Transverse colon (tissue), 4 donors: ENCODE results near the gene CORO2A. TPM values are rescaled to one million over a fixed set of nuclear protein-coding genes. Genes with fewer than 3 reads are reported as not detected.

Experiments
- DNase-seq: peaks from one replicate; pipeline ENCODE4 v3.0.0-alpha.2; 2019
- H3K27ac ChIP-seq, 4 donors: fragments of 200-600 bp; sonication (generic); 2 replicates each; pipeline ENCODE4 v1.5.1; 2016 to 2018; ENCODE audit warnings: inconsistent platforms in 4 of 4
- H3K27me3 ChIP-seq: fragments of 200-600 bp; sonication (generic); 2 replicates; pipeline ENCODE4 v1.5.1; 2017; ENCODE audit warnings: inconsistent platforms
- H3K36me3 ChIP-seq, 4 donors: fragments of 200-600 bp; sonication (generic); 2 replicates each; pipeline ENCODE4 v1.5.1; 2017 to 2019; ENCODE audit warnings: inconsistent platforms in 4 of 4
- H3K4me1 ChIP-seq, 4 donors: fragments of 200-600 bp; sonication (generic); 2 replicates each; pipeline ENCODE4 v1.5.1; 2017 to 2020; ENCODE audit warnings: inconsistent platforms in 4 of 4
- H3K4me3 ChIP-seq, 4 donors: fragments of 200-600 bp; sonication (generic); 1 replicate in 1 of 4; 2 replicates in 3 of 4; pipeline versions ENCODE4 v1.5.1 to v1.6.1; 2017 to 2019; ENCODE audit warnings: inconsistent platforms in 4 of 4
- H3K9me3 ChIP-seq, 2 donors: fragments of 200-600 bp; sonication (generic); 2 replicates each; pipeline ENCODE4 v1.5.1; 2017 to 2019; ENCODE audit warnings: inconsistent platforms in 2 of 2
- EP300 ChIP-seq: sonication (generic); formaldehyde crosslinking; IDR thresholded peaks from one replicate; pipeline ENCODE4 v1.6.1; 2017; ENCODE audit warnings: antibody characterized with exemption, low read depth
- POLR2A ChIP-seq: fragments of 450-650 bp; IDR thresholded peaks from one replicate; pipeline ENCODE4 v1.6.1; 2016; ENCODE audit warnings: antibody characterized with exemption, mild to moderate bottlenecking, moderate library complexity
- POLR2AphosphoS5 ChIP-seq, 3 donors: sonication (generic); formaldehyde crosslinking; IDR thresholded peaks; one replicate each; pipeline ENCODE4 v1.6.1; 2016; ENCODE audit warnings: antibody characterized with exemption in 3 of 3
- WGBS, 2 donors: methylation state at CpG; one replicate each; pipeline ENCODE4 v1.1.5; 2018; ENCODE audit warnings: low coverage in 1 of 2; 5-methylcytosine and 5-hydroxymethylcytosine counted together
- in situ Hi-C, 4 donors: fragments of 200-750 bp; cut with MboI; loops; one replicate each; pipeline versions ENCODE4 v1.15.0 to v1.15.1; 2017; ENCODE audit warnings: low sequenced_read_pairs in 3 of 4, low pct_ligation_motif_present in 1 of 4, low pct_unique_long_range_greater_than_20kb in 1 of 4
- intact Hi-C: fragments of 100-400 bp; cut with DNase I; formaldehyde crosslinking; loops from one replicate; pipeline ENCODE4 v1.15.1; 2023; ENCODE audit warnings: low total_unique reads
- total RNA-seq, 4 donors: library from RNA; depleted of rRNA; stranded (reverse); fragments of >200 nt; gene quantifications; one replicate each; pipeline ENCODE4 v1.1.0, GENCODE V29; 2016
- TF ChIP-seq, protein P1 (sequence below), 5 experiments: fragments of 200-600 bp in 3 of 5; fragments of 450-650 bp in 2 of 5; sonication (generic) in 3 of 5; IDR thresholded peaks; 1 replicate in 2 of 5; 2 replicates in 3 of 5; pipeline ENCODE4 v1.5.1; 2016 to 2017; ENCODE audit warnings: antibody characterized with exemption in 5 of 5, inconsistent platforms in 3 of 5, mild to moderate bottlenecking in 2 of 5, moderate library complexity in 1 of 5

Gene CORO2A
- total RNA-seq, 4 donors from 2014 or later, result 10.0 to 59.1 (median 47.1) TPM

DNA sequence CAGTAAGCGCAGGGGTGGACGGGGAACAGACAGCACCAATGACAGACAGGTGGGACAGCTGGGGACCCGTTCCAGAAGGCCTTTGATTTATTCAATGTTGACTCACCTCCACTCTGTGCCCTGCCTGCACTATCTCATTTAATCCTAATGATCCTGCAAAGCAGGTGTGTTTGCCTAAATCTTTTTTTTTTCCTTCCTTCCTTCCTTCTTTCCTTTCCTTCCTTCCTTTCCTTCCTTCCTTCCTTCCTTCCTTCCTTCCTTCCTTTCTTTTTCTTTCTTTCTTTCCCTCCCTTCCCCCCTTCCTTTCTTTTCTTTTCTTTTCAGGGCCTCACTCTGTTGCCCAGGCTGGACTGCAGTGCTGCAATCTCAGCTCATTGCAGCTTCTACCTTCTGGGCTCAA lies 17.1 kb upstream of the CORO2A start:
- TF ChIP-seq POLR2A (no peak), POLR2AphosphoS5 (IDR thresholded peaks at IDR 0.05) (no peak), EP300 (no peak)
- TF ChIP-seq, protein P1, sequence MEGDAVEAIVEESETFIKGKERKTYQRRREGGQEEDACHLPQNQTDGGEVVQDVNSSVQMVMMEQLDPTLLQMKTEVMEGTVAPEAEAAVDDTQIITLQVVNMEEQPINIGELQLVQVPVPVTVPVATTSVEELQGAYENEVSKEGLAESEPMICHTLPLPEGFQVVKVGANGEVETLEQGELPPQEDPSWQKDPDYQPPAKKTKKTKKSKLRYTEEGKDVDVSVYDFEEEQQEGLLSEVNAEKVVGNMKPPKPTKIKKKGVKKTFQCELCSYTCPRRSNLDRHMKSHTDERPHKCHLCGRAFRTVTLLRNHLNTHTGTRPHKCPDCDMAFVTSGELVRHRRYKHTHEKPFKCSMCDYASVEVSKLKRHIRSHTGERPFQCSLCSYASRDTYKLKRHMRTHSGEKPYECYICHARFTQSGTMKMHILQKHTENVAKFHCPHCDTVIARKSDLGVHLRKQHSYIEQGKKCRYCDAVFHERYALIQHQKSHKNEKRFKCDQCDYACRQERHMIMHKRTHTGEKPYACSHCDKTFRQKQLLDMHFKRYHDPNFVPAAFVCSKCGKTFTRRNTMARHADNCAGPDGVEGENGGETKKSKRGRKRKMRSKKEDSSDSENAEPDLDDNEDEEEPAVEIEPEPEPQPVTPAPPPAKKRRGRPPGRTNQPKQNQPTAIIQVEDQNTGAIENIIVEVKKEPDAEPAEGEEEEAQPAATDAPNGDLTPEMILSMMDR (IDR thresholded peaks at IDR 0.05), result no peak
- H3K9me3 ChIP-seq, result no peaks in the 10 kb centered on the region
- H3K27me3 ChIP-seq, result no peaks in the 10 kb centered on the region
- no peaks in the 10 kb centered on the region for H3K36me3 ChIP-seq
- H3K27ac ChIP-seq, result no peak overlapping the region
- intact Hi-C loops (loop anchor here (5.0 kb wide), 1 partner anchor 53 kb away; no protein-coding TSS in a partner anchor), in situ Hi-C loops (loop anchor here (5.0 to 10.0 kb wide), 4 partner anchors 45 to 135 kb away; partner anchors contain the start of gene TBC1D2 (in 1 of the 4))
- no peak for DNase-seq
- H3K4me3 ChIP-seq, result no peak overlapping the region
- 79% methylated on average over 3 of the region's 3 CpGs; no CpG with 5 or more reads in 1 of the 2 donors for WGBS, 2 donors
- peaks cover 0 to 14% (median 4%) of the 10 kb centered on the region in 4 donors for H3K4me1 ChIP-seq

DNA sequence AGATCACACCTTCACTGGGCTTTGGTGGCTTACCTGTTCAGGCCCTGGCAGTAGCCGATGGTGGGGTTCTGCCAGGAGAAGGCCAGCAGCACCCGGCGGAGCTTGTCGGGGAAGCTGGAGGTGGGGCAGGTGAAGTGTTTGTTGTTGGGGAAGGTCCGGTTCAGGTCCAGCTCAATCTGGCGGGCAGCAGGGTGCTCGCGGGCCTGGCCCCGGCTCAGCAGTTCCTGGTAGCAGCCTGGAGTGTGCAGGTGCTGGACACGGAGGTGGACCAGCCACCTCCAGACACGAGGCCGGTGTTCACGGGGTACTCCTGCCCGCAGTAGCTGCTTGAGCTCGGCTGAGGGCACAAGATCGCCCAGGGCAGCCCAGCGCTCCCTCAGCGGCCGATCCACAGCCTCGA lies 16.2 kb upstream of the CORO2A start:
- intact Hi-C loops (loop anchor here (5.0 kb wide), 1 partner anchor 54 kb away; no protein-coding TSS in a partner anchor), in situ Hi-C loops (loop anchor here (5.0 to 10.0 kb wide), 4 partner anchors 46 to 134 kb away; partner anchors contain the start of gene TBC1D2 (in 1 of the 4))
- Histone ChIP-seq H3K9me3 (no peaks in the 10 kb centered on the region), H3K27ac (no peak overlapping the region), H3K4me1 (peaks cover 0 to 14% (median 4%) of the 10 kb centered on the region in 4 donors), H3K4me3 (no peak overlapping the region), H3K36me3 (no peaks in the 10 kb centered on the region), H3K27me3 (no peaks in the 10 kb centered on the region)
- DNase-seq, result no peak
- TF ChIP-seq, protein P1 (IDR thresholded peaks at IDR 0.05), result no peak
- no peak for TF ChIP-seq EP300
- no peak for TF ChIP-seq POLR2AphosphoS5 (IDR thresholded peaks at IDR 0.05)
- no peak for TF ChIP-seq POLR2A
- WGBS, 2 donors, result 98% methylated on average over 14 of the region's 20 CpGs; no CpG with 5 or more reads in 1 of the 2 donors

GRCh38 chr9:98207606-98208005 lies 15.2 kb upstream of the CORO2A start:
- TF ChIP-seq POLR2AphosphoS5 (IDR thresholded peaks at IDR 0.05) (no peak), EP300 (no peak), POLR2A (no peak)
- TF ChIP-seq, protein P1 (IDR thresholded peaks at IDR 0.05), result no peak
- no peak for DNase-seq
- Histone ChIP-seq H3K4me3 (no peak overlapping the region), H3K27ac (no peak overlapping the region), H3K27me3 (no peaks in the 10 kb centered on the region), H3K36me3 (no peaks in the 10 kb centered on the region), H3K4me1 (peaks cover 0 to 14% (median 4%) of the 10 kb centered on the region in 4 donors), H3K9me3 (no peaks in the 10 kb centered on the region)
- intact Hi-C loops (loop anchor here (5.0 kb wide), 1 partner anchor 55 kb away; no protein-coding TSS in a partner anchor), in situ Hi-C loops (loop anchor here (5.0 to 10.0 kb wide), 4 partner anchors 47 to 133 kb away; partner anchors contain the start of gene TBC1D2 (in 1 of the 4))
- WGBS, 2 donors, result 80 to 82% methylated on average over 2 to 4 of the region's 4 CpGs

DNA sequence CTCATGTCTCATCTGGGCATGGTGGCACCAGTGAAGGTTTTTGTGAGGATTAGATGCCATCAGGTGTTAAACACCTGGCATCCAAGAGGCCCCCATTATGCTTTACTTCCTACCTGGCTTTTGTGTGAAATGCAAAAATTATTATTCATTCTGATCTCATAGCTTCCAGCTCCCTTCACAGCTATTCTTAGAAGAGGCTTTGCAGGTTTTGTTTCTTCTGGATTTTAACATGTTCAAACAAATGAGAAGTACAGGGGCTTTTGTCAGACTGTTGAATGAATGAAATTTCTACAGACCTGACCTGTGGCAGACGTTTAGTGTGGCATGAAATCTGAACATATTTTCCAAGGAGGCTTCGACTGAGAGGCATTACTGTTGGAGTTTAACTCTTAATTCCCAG lies 14.3 kb upstream of the CORO2A start:
- TF ChIP-seq, protein P1 (IDR thresholded peaks at IDR 0.05), result no peak
- TF ChIP-seq POLR2AphosphoS5 (IDR thresholded peaks at IDR 0.05), result no peak
- TF ChIP-seq EP300, result no peak
- TF ChIP-seq POLR2A, result no peak
- Histone ChIP-seq H3K4me1 (peaks cover 0 to 12% (median 4%) of the 10 kb centered on the region in 4 donors), H3K9me3 (no peaks in the 10 kb centered on the region), H3K4me3 (no peak overlapping the region), H3K36me3 (no peaks in the 10 kb centered on the region), H3K27me3 (no peaks in the 10 kb centered on the region), H3K27ac (no peak overlapping the region)
- intact Hi-C loops, result loop anchor here (5.0 kb wide), 1 partner anchor 56 kb away; no protein-coding TSS in a partner anchor
- 29 to 50% methylated on average over 2 of the region's 2 CpGs for WGBS, 2 donors
- DNase-seq, result no peak
- in situ Hi-C loops, result loop anchor here (5.0 to 10.0 kb wide), 4 partner anchors 48 to 132 kb away; partner anchors contain the start of gene TBC1D2 (in 1 of the 4)
